H1 (cell line): ENCODE measurements around the gene ZCWPW2. TPM values are rescaled to one million over a fixed set of nuclear protein-coding genes. Genes with fewer than 3 reads are reported as not detected.

Experiments used
- CTCF ChIA-PET: fragments of 300-600 bp; sonication (Branson Sonifier 250); formaldehyde crosslinking; loops from one replicate; lab custom pipeline; 2021; ENCODE audit not compliant: partially characterized antibody; lab: Charles Lee
- POLR2A ChIA-PET: fragments of 300-600 bp; sonication (Branson Sonifier 250); formaldehyde crosslinking; loops from one replicate; lab custom pipeline; 2021; ENCODE audit warnings: inconsistent platforms; ENCODE audit not compliant: partially characterized antibody; lab: Charles Lee
- DNase-seq, 2 experiments: peaks; one replicate each; pipeline versions ENCODE4 v3.0.0 to v3.0.0-alpha.2; 2010 to 2022; ENCODE audit warnings: low spot score in 2 of 2, low read depth in 1 of 2, mixed read lengths in 1 of 2
- FAIRE-seq: peaks from 2 replicates; lab custom pipeline; 2011; peaks lifted over from hg19 to GRCh38; lab: Jason Lieb, UNC
- H2AFZ ChIP-seq: 2 replicates; pipeline ENCODE4 v1.8.1; 2012; ENCODE audit warnings: low read length, inconsistent platforms
- H2AK5ac ChIP-seq: 2 replicates; pipeline ENCODE4 v1.6.1; 2013; ENCODE audit warnings: low read depth, low read length
- H2BK120ac ChIP-seq: replicated peaks from 2 replicates; pipeline ENCODE3; 2013; ENCODE audit warnings: low read depth, low read length, inconsistent platforms
- H2BK12ac ChIP-seq: 2 replicates; pipeline ENCODE4 v1.6.1; 2013; ENCODE audit warnings: low read depth, low read length
- H2BK15ac ChIP-seq: 2 replicates; pipeline ENCODE4 v1.6.1; 2013; ENCODE audit warnings: low read length
- H2BK20ac ChIP-seq: 2 replicates; pipeline ENCODE4 v1.6.1; 2013; ENCODE audit warnings: low read length
- H2BK5ac ChIP-seq: 2 replicates; pipeline ENCODE4 v1.6.1; 2013; ENCODE audit warnings: low read depth, low read length
- H3K14ac ChIP-seq: 2 replicates; pipeline ENCODE4 v1.6.1; 2013; ENCODE audit warnings: inconsistent platforms; ENCODE audit not compliant: insufficient read length
- H3K18ac ChIP-seq: 2 replicates; pipeline ENCODE4 v1.6.1; 2013; ENCODE audit warnings: low read length; ENCODE audit errors: extremely low read depth
- H3K23ac ChIP-seq: 2 replicates; pipeline ENCODE4 v1.6.1; 2013; ENCODE audit warnings: inconsistent platforms; ENCODE audit not compliant: insufficient read length
- H3K23me2 ChIP-seq: 2 replicates; pipeline ENCODE4 v1.6.1; 2013; ENCODE audit warnings: low read depth, low read length
- H3K27ac ChIP-seq: 2 replicates; pipeline ENCODE4 v1.6.1; 2011; ENCODE audit warnings: low read depth, low read length, inconsistent platforms
- H3K27me3 ChIP-seq, 4 experiments: replicated peaks in 1 of 4; 1 replicate in 1 of 4; 2 replicates in 3 of 4; pipeline versions ENCODE4 v1.6.1 to v1.8.1; 2011 to 2013; ENCODE audit warnings: low read length in 3 of 4, mild to moderate bottlenecking in 3 of 4, inconsistent platforms in 2 of 4, mixed read lengths in 2 of 4, moderate library complexity in 1 of 4; ENCODE audit not compliant: control insufficient read depth in 3 of 4, insufficient read depth in 3 of 4; ENCODE audit errors: extremely low read depth in 1 of 4
- H3K36me3 ChIP-seq, 4 experiments: 2 replicates each; pipeline versions ENCODE4 v1.6.1 to v1.8.1; 2011 to 2013; ENCODE audit warnings: mild to moderate bottlenecking in 4 of 4, low read length in 3 of 4, moderate library complexity in 2 of 4, control low read depth in 1 of 4, inconsistent platforms in 1 of 4; ENCODE audit not compliant: insufficient read depth in 4 of 4, control insufficient read depth in 2 of 4
- H3K4ac ChIP-seq: replicated peaks from 2 replicates; pipeline ENCODE3; 2013; ENCODE audit warnings: low read length, low read depth, mixed read lengths, inconsistent platforms; ENCODE audit not compliant: insufficient read length
- H3K4me1 ChIP-seq, 4 experiments: replicated peaks in 1 of 4; 1 replicate in 1 of 4; 2 replicates in 3 of 4; pipeline versions ENCODE4 v1.6.1 to v1.8.1; 2011 to 2013; ENCODE audit warnings: low read length in 3 of 4, inconsistent platforms in 2 of 4, mixed read lengths in 1 of 4; ENCODE audit not compliant: insufficient read depth in 4 of 4, control insufficient read depth in 3 of 4
- H3K4me2 ChIP-seq, 2 experiments: 2 replicates each; pipeline versions ENCODE4 v1.6.1 to v1.8.1; 2011 to 2013; ENCODE audit warnings: low read depth in 2 of 2, low read length in 2 of 2, control low read depth in 1 of 2, inconsistent platforms in 1 of 2, mild to moderate bottlenecking in 1 of 2; ENCODE audit not compliant: insufficient read depth in 1 of 2
- H3K4me3 ChIP-seq, 4 experiments: fragments of 200-600, 300-600 bp in 1 of 4; sonication (generic), shearing (Covaris generic), sonication (Bioruptor Twin) in 1 of 4; 2 replicates each; pipeline versions ENCODE4 v1.5.1 to v1.8.1; 2011 to 2016; ENCODE audit warnings: low read length in 4 of 4, low read depth in 3 of 4, control low read depth in 2 of 4, inconsistent platforms in 2 of 4, mild to moderate bottlenecking in 2 of 4, mixed read lengths in 1 of 4, moderate library complexity in 1 of 4; ENCODE audit not compliant: insufficient read depth in 2 of 4; ENCODE audit errors: extremely low read depth in 1 of 4
- H3K56ac ChIP-seq: replicated peaks from 2 replicates; pipeline ENCODE3; 2013; ENCODE audit warnings: low read depth, mild to moderate bottlenecking, mixed read lengths, low read length, inconsistent platforms; ENCODE audit not compliant: insufficient read length
- H3K79me1 ChIP-seq: 2 replicates; pipeline ENCODE4 v1.6.1; 2013; ENCODE audit warnings: low read depth, low read length, control low read depth
- H3K79me2 ChIP-seq, 2 experiments: 2 replicates each; pipeline versions ENCODE4 v1.6.1 to v1.8.1; 2012 to 2013; ENCODE audit warnings: low read length in 2 of 2, mild to moderate bottlenecking in 2 of 2, inconsistent platforms in 1 of 2; ENCODE audit not compliant: insufficient read depth in 2 of 2, control insufficient read depth in 1 of 2
- H3K9ac ChIP-seq, 4 experiments: replicated peaks in 1 of 4; 1 replicate in 1 of 4; 2 replicates in 3 of 4; pipeline versions ENCODE4 v1.6.1 to v1.8.1; 2011 to 2013; ENCODE audit warnings: low read depth in 3 of 4, low read length in 3 of 4, control low read depth in 2 of 4, mild to moderate bottlenecking in 2 of 4, moderate library complexity in 2 of 4, inconsistent platforms in 1 of 4; ENCODE audit errors: extremely low read depth in 1 of 4
- H3K9me3 ChIP-seq, 2 experiments: 2 replicates each; pipeline versions ENCODE4 v1.6.1 to v1.8.1; 2012 to 2013; ENCODE audit warnings: mild to moderate bottlenecking in 2 of 2, moderate library complexity in 2 of 2, control low read depth in 1 of 2, inconsistent platforms in 1 of 2, low read depth in 1 of 2, low read length in 1 of 2, mixed read lengths in 1 of 2; ENCODE audit not compliant: insufficient read depth in 2 of 2
- H4K20me1 ChIP-seq, 2 experiments: replicated peaks in 1 of 2; 2 replicates each; pipeline versions ENCODE3 to v1.8.1; 2011 to 2013; ENCODE audit warnings: inconsistent platforms in 2 of 2, low read length in 2 of 2, mild to moderate bottlenecking in 1 of 2; ENCODE audit not compliant: insufficient read depth in 2 of 2, control insufficient read depth in 1 of 2
- H4K5ac ChIP-seq: 2 replicates; pipeline ENCODE4 v1.6.1; 2013; ENCODE audit warnings: low read length, low read depth, mixed read lengths, inconsistent platforms; ENCODE audit not compliant: insufficient read length
- H4K8ac ChIP-seq: 2 replicates; pipeline ENCODE4 v1.8.0; 2013; ENCODE audit warnings: mild to moderate bottlenecking, moderate library complexity, low read length, inconsistent platforms; ENCODE audit not compliant: insufficient read depth; ENCODE audit errors: extremely low read depth
- H4K91ac ChIP-seq: replicated peaks from 2 replicates; pipeline ENCODE3; 2013; ENCODE audit warnings: low read length, mixed read lengths, inconsistent platforms; ENCODE audit not compliant: insufficient read length
- NANOG ChIP-seq: IDR thresholded peaks from 2 replicates; pipeline ENCODE4 v1.6.1; 2011; ENCODE audit warnings: low read length, low read depth, mild to moderate bottlenecking, inconsistent platforms; ENCODE audit not compliant: insufficient read depth, poor library complexity, severe bottlenecking
- POLR2AphosphoS5 ChIP-seq: IDR thresholded peaks from 2 replicates; pipeline ENCODE4 v1.6.1; 2011; ENCODE audit warnings: low read depth, low read length
- SP1 ChIP-seq: IDR thresholded peaks from 2 replicates; pipeline ENCODE4 v1.6.1; 2011; ENCODE audit warnings: low read depth, low read length
- SUZ12 ChIP-seq: fragments of 200-600 bp; sonication (generic); IDR thresholded peaks from 2 replicates; pipeline ENCODE4 v1.6.1; 2012; ENCODE audit warnings: mild to moderate bottlenecking, inconsistent platforms, low read length, moderate library complexity, mixed read lengths
- polyA plus RNA-seq, 7 experiments: library from polyadenylated mRNA; depleted of rRNA in 3 of 7; stranded (reverse) in 5 of 7; unstranded in 2 of 7; fragments of >200 nt in 5 of 7; fragments of 200-250 nt in 2 of 7; gene quantifications; 1 replicate in 5 of 7; 2 replicates in 1 of 7; 4 replicates in 1 of 7; pipeline versions ENCODE4 v1.2.1 to v1.2.3, GENCODE V29; 2011 to 2013; ENCODE audit warnings: missing spikeins in 2 of 7, mixed read lengths in 2 of 7
- total RNA-seq: library from RNA; stranded (reverse); fragmentation: NEBNext Ultra II Directional; extraction: Animal tissue kit (Norgen Biotek cat#: 25700); gene quantifications from 2 replicates; pipeline ENCODE4 v1.2.1, GENCODE V29; 2021

Gene ZCWPW2
- total and polyA plus RNA-seq, 2 of the 8 experiments (the other 6 are each of a cell fraction or from before 2014, with no cell fraction given) = 0.11 to 0.39 TPM

- Histone ChIP-seq H4K8ac (no peak overlapping the region), H3K23me2 (no peaks in the 10 kb centered on the region), H2BK15ac (no peak overlapping the region), H3K27ac (no peak overlapping the region), H3K56ac (no peak overlapping the region), H3K4me3 (no peak overlapping the region), H2BK120ac (no peak overlapping the region), H3K9ac (no peak overlapping the region; a peak in 1 of 7 replicates), H3K23ac (no peak overlapping the region), H3K4ac (no peak overlapping the region), H3K18ac (no peak overlapping the region), H3K4me1 (no peaks in the 10 kb centered on the region), H2AFZ (no peak overlapping the region), H2BK20ac (no peak overlapping the region), H4K20me1 (peaks cover 0 to under 1% of the 10 kb centered on the region in 2 experiments), H3K4me2 (no peak overlapping the region), H2AK5ac (no peak overlapping the region), H3K27me3 (no peaks in the 10 kb centered on the region), H4K91ac (no peak overlapping the region), H3K14ac (no peak overlapping the region), H3K79me2 (no peaks in the 10 kb centered on the region), H3K9me3 (no peaks in the 10 kb centered on the region), H4K5ac (no peak overlapping the region), H3K36me3 (peaks cover 0 to 24% (median 0%) of the 10 kb centered on the region in 4 experiments; a peak in 3 of 8 replicates), H2BK12ac (no peak overlapping the region), H3K79me1 (no peaks in the 10 kb centered on the region), H2BK5ac (no peak overlapping the region)
- POLR2A ChIA-PET = no interaction called here
- TF ChIP-seq NANOG (no peak), SP1 (no peak), POLR2AphosphoS5 (no peak), SUZ12 (no peak)
- CTCF ChIA-PET = interaction anchor here (1.1 to 1.9 kb wide), 5 partner anchors 8 to 583 kb away, joined by 3 to 6 read pairs (median 3); no protein-coding TSS in a partner anchor
- no peak for DNase-seq
- no peak for FAIRE-seq
These were observed 27.5 kb upstream of the ZCWPW2 start for GRCh38 chr3:28320981-28321380.
